CD14-positive monocyte (primary cell): Measurements from ENCODE around the gene PSMD12. TPM values are rescaled to one million over a fixed set of nuclear protein-coding genes. Genes with fewer than 3 reads are reported as not detected.

Experiments used
- DNase-seq, 3 donors: peaks; one replicate each; pipeline ENCODE4 v3.0.0-alpha.2; 2011 to 2022
- H2AFZ ChIP-seq: 2 replicates; pipeline ENCODE4 v1.6.0; 2012; ENCODE audit warnings: mild to moderate bottlenecking, low read depth, low read length, inconsistent platforms; ENCODE audit not compliant: insufficient read depth, poor library complexity, severe bottlenecking
- H3K27ac ChIP-seq, 2 donors: 1 replicate in 1 of 2; 2 replicates in 1 of 2; pipeline ENCODE4 v1.5.1; 2012 to 2013; ENCODE audit warnings: low read length in 2 of 2, control low read depth in 1 of 2, inconsistent platforms in 1 of 2, low read depth in 1 of 2, mild to moderate bottlenecking in 1 of 2
- H3K27me3 ChIP-seq, 2 donors: one replicate each; pipeline versions ENCODE4 v1.6.0 to v1.6.1; 2011 to 2013; ENCODE audit warnings: low read length in 2 of 2; ENCODE audit not compliant: control insufficient read depth in 2 of 2, insufficient read depth in 2 of 2
- H3K36me3 ChIP-seq, 2 donors: replicated peaks in 1 of 2; 1 replicate in 1 of 2; 2 replicates in 1 of 2; pipeline versions ENCODE4 v1.5.1 to v1.6.1; 2012 to 2013; ENCODE audit warnings: low read length in 2 of 2, control low read depth in 1 of 2, inconsistent platforms in 1 of 2, mild to moderate bottlenecking in 1 of 2; ENCODE audit not compliant: insufficient read depth in 2 of 2, control insufficient read depth in 1 of 2
- H3K4me1 ChIP-seq, 2 donors: 1 replicate in 1 of 2; 2 replicates in 1 of 2; pipeline versions ENCODE4 v1.5.1 to v1.6.1; 2012 to 2013; ENCODE audit warnings: low read length in 2 of 2, control low read depth in 1 of 2, inconsistent platforms in 1 of 2, mild to moderate bottlenecking in 1 of 2, moderate library complexity in 1 of 2; ENCODE audit not compliant: insufficient read depth in 2 of 2, control insufficient read depth in 1 of 2
- H3K4me2 ChIP-seq: replicated peaks from 2 replicates; pipeline ENCODE3; 2012; ENCODE audit warnings: low read length, moderate library complexity, mild to moderate bottlenecking; ENCODE audit not compliant: poor library complexity, severe bottlenecking; ENCODE audit errors: extremely low read depth
- H3K4me3 ChIP-seq, 3 experiments: fragments of 200-600 bp in 1 of 3; sonication (generic) in 1 of 3; replicated peaks in 1 of 3; 1 replicate in 2 of 3; 2 replicates in 1 of 3; pipeline ENCODE4 v1.5.1; 2011 to 2013; ENCODE audit warnings: low read length in 3 of 3, mild to moderate bottlenecking in 3 of 3, control low read depth in 2 of 3, low read depth in 2 of 3, inconsistent platforms in 1 of 3, moderate library complexity in 1 of 3
- H3K79me2 ChIP-seq: 2 replicates; pipeline ENCODE4 v1.6.0; 2012; ENCODE audit warnings: mild to moderate bottlenecking, control low read depth, inconsistent platforms, low read length, moderate library complexity; ENCODE audit not compliant: insufficient read depth
- H3K9ac ChIP-seq: 2 replicates; pipeline ENCODE4 v1.6.0; 2017; ENCODE audit warnings: low read length, mild to moderate bottlenecking; ENCODE audit not compliant: insufficient read depth, poor library complexity, severe bottlenecking
- H3K9me3 ChIP-seq, 2 donors: replicated peaks in 1 of 2; 1 replicate in 1 of 2; 2 replicates in 1 of 2; pipeline versions ENCODE4 v1.5.1 to v1.6.1; 2012 to 2013; ENCODE audit warnings: low read length in 2 of 2, control low read depth in 1 of 2; ENCODE audit not compliant: control insufficient read depth in 1 of 2, insufficient read depth in 1 of 2
- H4K20me1 ChIP-seq: 2 replicates; pipeline ENCODE4 v1.6.0; 2012; ENCODE audit warnings: mild to moderate bottlenecking, low read length, control low read depth, moderate library complexity; ENCODE audit not compliant: insufficient read depth
- H3K27ac Mint-ChIP-seq, 7 donors: one replicate each; pipeline ENCODE4 v1.8.0; 2020; ENCODE audit warnings: mild to moderate bottlenecking in 7 of 7, mixed read lengths in 7 of 7, moderate library complexity in 6 of 7, inconsistent platforms in 2 of 7
- H3K27me3 Mint-ChIP-seq, 3 donors: one replicate each; pipeline ENCODE4 v1.8.0; 2021 to 2022; ENCODE audit warnings: low read depth in 3 of 3, mild to moderate bottlenecking in 3 of 3, mixed read lengths in 3 of 3, moderate library complexity in 3 of 3, inconsistent platforms in 1 of 3
- H3K36me3 Mint-ChIP-seq, 2 donors: one replicate each; pipeline ENCODE4 v1.8.0; 2020; ENCODE audit warnings: mixed read lengths in 2 of 2, inconsistent platforms in 1 of 2, mild to moderate bottlenecking in 1 of 2
- H3K4me1 Mint-ChIP-seq: one replicate; pipeline ENCODE4 v1.8.0; 2020; ENCODE audit warnings: mild to moderate bottlenecking, mixed read lengths
- H3K4me3 Mint-ChIP-seq, 2 donors: one replicate each; pipeline ENCODE4 v1.8.0; 2020; ENCODE audit warnings: mild to moderate bottlenecking in 2 of 2, mixed read lengths in 2 of 2, moderate library complexity in 1 of 2
- H3K9me3 Mint-ChIP-seq, 7 donors: one replicate each; pipeline ENCODE4 v1.8.0; 2020 to 2022; ENCODE audit warnings: mixed read lengths in 7 of 7, mild to moderate bottlenecking in 6 of 7, moderate library complexity in 6 of 7, inconsistent platforms in 2 of 7
- WGBS: methylation state at CpG from one replicate; pipeline ENCODE4 v1.1.5; 2013; ENCODE audit warnings: missing lambda C conversion rate; ENCODE audit not compliant: insufficient coverage; 5-methylcytosine and 5-hydroxymethylcytosine counted together
- intact Hi-C, 2 donors: fragments of 100-400 bp; cut with micrococcal nuclease; formaldehyde crosslinking; loops; one replicate each; pipeline versions ENCODE4 v1.15.0 to v1.15.1; 2023
- polyA plus RNA-seq, 3 donors: library from polyadenylated mRNA; depleted of rRNA in 1 of 3; unstranded in 2 of 3; stranded (reverse) in 1 of 3; fragments of 300-500 nt in 2 of 3; fragments of >200 nt in 1 of 3; fragmentation: Illumina TruSeq in 2 of 3; gene quantifications; 1 replicate in 2 of 3; 2 replicates in 1 of 3; pipeline ENCODE4 v1.2.3, GENCODE V29; 2012 to 2021
- TF ChIP-seq, protein P1 (sequence below): fragments of 200-600 bp; IDR thresholded peaks from one replicate; pipeline ENCODE4 v1.8.0; 2022; ENCODE audit warnings: antibody characterized with exemption, mild to moderate bottlenecking

PSMD12 gene
- polyA plus RNA-seq, 3 donors: 16.2 to 30.7 (median 17.8) TPM

DNA sequence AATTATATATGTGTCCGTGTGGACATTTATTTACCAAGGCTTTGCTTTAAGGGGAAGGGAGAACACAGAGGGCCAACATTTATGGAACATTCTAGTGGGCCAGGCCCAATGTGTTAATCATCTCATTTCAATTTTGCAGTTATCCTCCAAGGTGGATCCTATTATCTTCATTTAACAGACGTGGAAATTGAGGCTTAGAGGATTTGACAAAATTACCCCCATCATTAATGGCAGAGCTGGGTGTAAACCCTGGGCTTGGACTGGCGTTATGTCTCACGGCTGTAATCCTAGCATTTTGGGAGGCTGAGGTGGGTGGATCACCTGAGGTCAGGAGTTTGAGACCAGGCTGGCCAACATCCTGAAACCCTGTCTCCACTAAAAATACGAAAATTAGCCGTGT is 37.1 kb upstream of the PSMD12 start:
- peak overlapping the region; percentile 47 for H3K4me2 ChIP-seq
- TF ChIP-seq, protein P1, sequence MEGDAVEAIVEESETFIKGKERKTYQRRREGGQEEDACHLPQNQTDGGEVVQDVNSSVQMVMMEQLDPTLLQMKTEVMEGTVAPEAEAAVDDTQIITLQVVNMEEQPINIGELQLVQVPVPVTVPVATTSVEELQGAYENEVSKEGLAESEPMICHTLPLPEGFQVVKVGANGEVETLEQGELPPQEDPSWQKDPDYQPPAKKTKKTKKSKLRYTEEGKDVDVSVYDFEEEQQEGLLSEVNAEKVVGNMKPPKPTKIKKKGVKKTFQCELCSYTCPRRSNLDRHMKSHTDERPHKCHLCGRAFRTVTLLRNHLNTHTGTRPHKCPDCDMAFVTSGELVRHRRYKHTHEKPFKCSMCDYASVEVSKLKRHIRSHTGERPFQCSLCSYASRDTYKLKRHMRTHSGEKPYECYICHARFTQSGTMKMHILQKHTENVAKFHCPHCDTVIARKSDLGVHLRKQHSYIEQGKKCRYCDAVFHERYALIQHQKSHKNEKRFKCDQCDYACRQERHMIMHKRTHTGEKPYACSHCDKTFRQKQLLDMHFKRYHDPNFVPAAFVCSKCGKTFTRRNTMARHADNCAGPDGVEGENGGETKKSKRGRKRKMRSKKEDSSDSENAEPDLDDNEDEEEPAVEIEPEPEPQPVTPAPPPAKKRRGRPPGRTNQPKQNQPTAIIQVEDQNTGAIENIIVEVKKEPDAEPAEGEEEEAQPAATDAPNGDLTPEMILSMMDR: no peak
- Mint-ChIP-seq H3K27ac (peak overlapping the region in 3 of 7 donors; percentile 2 to 38 (median 25)), H3K4me1 (peaks cover 41% of the 10 kb centered on the region), H3K4me3 (no peak overlapping the region), H3K9me3 (peaks cover 0 to 1% (median 0%) of the 10 kb centered on the region in 7 donors), H3K27me3 (peaks cover 0 to 2% (median 0%) of the 10 kb centered on the region in 3 donors), H3K36me3 (peaks cover 5 to 8% of the 10 kb centered on the region in 2 donors)
- intact Hi-C loops: no loop called here
- no peak overlapping the region for H2AFZ ChIP-seq
- H3K79me2 ChIP-seq: peaks cover 52% of the 10 kb centered on the region
- H3K4me3 ChIP-seq: peak overlapping the region in 1 of 3 experiments; percentile 36
- H3K9me3 ChIP-seq: no peaks in the 10 kb centered on the region
- H3K9ac ChIP-seq: no peak overlapping the region
- no peaks in the 10 kb centered on the region for H3K36me3 ChIP-seq
- no CpG with 5 or more reads among the region's 6 CpGs for WGBS
- no peak for DNase-seq
- no peaks in the 10 kb centered on the region for H3K27me3 ChIP-seq
- peak overlapping the region in 1 of 2 donors; percentile 75 for H3K27ac ChIP-seq
- peaks cover 12% of the 10 kb centered on the region for H4K20me1 ChIP-seq
- peaks cover 43 to 46% of the 10 kb centered on the region in 2 donors for H3K4me1 ChIP-seq

- Mint-ChIP-seq H3K9me3 (peaks cover 0 to 1% (median 0%) of the 10 kb centered on the region in 7 donors), H3K36me3 (peaks cover 10 to 12% of the 10 kb centered on the region in 2 donors), H3K27me3 (peaks cover 0 to 2% (median 0%) of the 10 kb centered on the region in 3 donors), H3K4me3 (no peak overlapping the region), H3K27ac (peak overlapping the region; percentile 81 to 92 (median 88)), H3K4me1 (peaks cover 41% of the 10 kb centered on the region)
- Histone ChIP-seq H3K27ac (peak overlapping the region; percentile 59 to 75), H4K20me1 (peaks cover 12% of the 10 kb centered on the region), H3K4me3 (peak overlapping the region in 1 of 3 experiments; percentile 36), H3K9ac (no peak overlapping the region), H3K9me3 (no peaks in the 10 kb centered on the region), H3K36me3 (no peaks in the 10 kb centered on the region), H3K4me2 (peak overlapping the region; percentile 47), H3K4me1 (peaks cover 43 to 46% of the 10 kb centered on the region in 2 donors), H3K27me3 (no peaks in the 10 kb centered on the region), H3K79me2 (peaks cover 54% of the 10 kb centered on the region), H2AFZ (no peak overlapping the region)
- TF ChIP-seq, protein P1: no peak
- no peak for DNase-seq
- intact Hi-C loops: no loop called here
- no CpG with 5 or more reads among the region's 2 CpGs for WGBS
These were observed 36.7 kb upstream of the PSMD12 start for GRCh38 chr17:67403065-67403464.
